Gastroesophageal sphincter (tissue), 2 donors: ENCODE measurements around the gene MICU2.

Experiments
- POLR2A ChIP-seq, 2 donors: fragments of 450-650 bp; IDR thresholded peaks; one replicate each; pipeline ENCODE4 v1.6.1; 2017; ENCODE audit warnings: antibody characterized with exemption in 2 of 2, mild to moderate bottlenecking in 2 of 2, moderate library complexity in 1 of 2
- POLR2AphosphoS5 ChIP-seq: sonication (generic); formaldehyde crosslinking; IDR thresholded peaks from one replicate; pipeline ENCODE4 v1.6.1; 2017; ENCODE audit warnings: antibody characterized with exemption

GRCh38 chr13:21504379-21504778 lies 99.6 kb downstream of the MICU2 start:
- TF ChIP-seq POLR2AphosphoS5 (no peak), POLR2A (IDR thresholded peaks at IDR 0.05) (no peak)
